HUES48 (cell line): ENCODE measurements around the gene GJD3.
"Not testable (repeated sequence)": the region's sequence is repeated elsewhere in the genome, so short reads cannot be mapped to it uniquely, and the experiment has no call there.

Experiments used
- H3K27ac ChIP-seq: one replicate; pipeline ENCODE4 v1.7.0; 2013; ENCODE audit warnings: low read depth, low read length, inconsistent platforms
- H3K27me3 ChIP-seq: 2 replicates; pipeline ENCODE4 v1.6.1; 2013; ENCODE audit warnings: mild to moderate bottlenecking, low read length; ENCODE audit not compliant: control insufficient read depth, insufficient read depth
- H3K36me3 ChIP-seq: 2 replicates; pipeline ENCODE4 v1.6.1; 2013; ENCODE audit warnings: low read length; ENCODE audit not compliant: control insufficient read depth, insufficient read depth
- H3K4me1 ChIP-seq: 2 replicates; pipeline ENCODE4 v1.6.1; 2013; ENCODE audit warnings: mild to moderate bottlenecking, low read length; ENCODE audit not compliant: control insufficient read depth, insufficient read depth
- H3K4me3 ChIP-seq: 2 replicates; pipeline ENCODE4 v1.5.1; 2013; ENCODE audit warnings: mild to moderate bottlenecking, low read depth, low read length
- H3K9ac ChIP-seq: 2 replicates; pipeline ENCODE4 v1.6.1; 2013; ENCODE audit warnings: mild to moderate bottlenecking, low read depth, low read length, moderate library complexity
- H3K9me3 ChIP-seq: 2 replicates; pipeline ENCODE4 v1.6.1; 2013; ENCODE audit warnings: low read length; ENCODE audit not compliant: control insufficient read depth, insufficient read depth

The GJD3 gene

DNA sequence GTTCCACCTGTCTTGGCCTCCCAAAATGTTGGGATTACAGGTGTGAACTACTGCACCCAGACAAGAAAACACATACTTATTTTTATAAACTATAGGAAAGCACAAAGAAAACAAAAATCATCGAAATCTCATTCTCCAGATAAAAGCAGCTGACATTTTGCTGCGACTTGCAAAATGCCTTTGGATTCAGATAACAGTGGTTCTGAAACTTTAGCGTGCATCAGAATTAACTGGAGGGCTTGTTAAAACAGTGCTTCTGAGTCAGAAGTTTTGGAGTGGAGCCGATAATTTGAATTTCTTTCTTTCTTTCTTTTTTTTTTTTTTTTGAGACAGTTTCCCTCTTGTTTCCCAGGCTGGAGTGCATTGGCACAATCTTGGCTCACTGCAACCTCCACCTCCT is 17.7 kb upstream of the GJD3 start:
- Histone ChIP-seq H3K27ac (no peak overlapping the region), H3K9me3 (no peaks in the 10 kb centered on the region), H3K36me3 (0 out of 2 replicates have a peak, but pooled peaks cover 3% of the 10 kb centered on the region), H3K9ac (no peak overlapping the region), H3K27me3 (no peaks in the 10 kb centered on the region), H3K4me3 (no peak overlapping the region), H3K4me1 (no peaks in the 10 kb centered on the region)

DNA sequence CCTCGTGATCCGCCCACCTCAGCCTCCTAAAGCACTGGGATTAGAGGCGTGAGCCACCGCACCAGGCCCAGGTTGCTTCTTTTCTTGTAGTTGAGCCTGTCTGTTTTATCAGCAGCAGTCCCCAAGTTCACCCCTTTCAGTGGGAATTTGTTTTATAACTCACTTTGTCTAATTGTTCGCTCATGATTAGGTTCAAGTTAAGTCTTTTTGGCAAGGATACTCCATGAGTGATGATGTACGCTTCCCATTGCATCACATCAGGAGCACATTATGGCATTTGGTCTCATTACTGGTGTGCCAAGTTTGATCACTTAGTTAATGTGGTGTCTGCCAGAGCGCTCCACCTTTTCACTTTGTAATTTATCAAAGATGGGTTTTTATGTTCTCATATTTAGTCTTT is 14.4 kb upstream of the GJD3 start:
- H3K4me3 ChIP-seq = no peak overlapping the region
- no peaks in the 10 kb centered on the region for H3K36me3 ChIP-seq
- H3K9me3 ChIP-seq = no peaks in the 10 kb centered on the region
- H3K27ac ChIP-seq = no peak overlapping the region
- no peaks in the 10 kb centered on the region for H3K27me3 ChIP-seq
- H3K4me1 ChIP-seq = peaks cover 4% of the 10 kb centered on the region; the same call in 1 of the 2 replicates
- no peak overlapping the region for H3K9ac ChIP-seq

DNA sequence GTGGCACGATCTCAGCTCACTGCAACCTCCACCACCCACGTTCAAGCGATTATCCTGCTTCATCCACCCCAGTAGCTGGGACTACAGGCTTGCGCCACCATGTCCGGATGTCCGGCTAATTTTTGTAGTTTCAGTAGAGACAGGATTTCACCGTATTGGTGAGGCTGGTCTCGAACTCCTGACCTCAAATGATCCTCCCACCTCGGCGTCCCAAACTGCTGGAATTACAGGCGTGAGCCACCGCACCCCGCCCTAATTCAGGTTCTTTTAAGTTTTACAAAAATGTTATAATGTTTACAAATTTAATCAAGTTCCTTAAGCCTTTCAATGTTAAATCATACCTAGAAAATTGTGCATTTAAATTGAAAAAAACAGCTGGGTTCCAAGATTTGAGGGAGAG is 13.3 kb upstream of the GJD3 start:
- H3K9me3 ChIP-seq = no peaks in the 10 kb centered on the region
- H3K36me3 ChIP-seq = no peaks in the 10 kb centered on the region
- no peak overlapping the region for H3K9ac ChIP-seq
- H3K4me1 ChIP-seq = peaks cover 4% of the 10 kb centered on the region; the same call in 1 of the 2 replicates
- H3K4me3 ChIP-seq = no peak overlapping the region
- no peaks in the 10 kb centered on the region for H3K27me3 ChIP-seq
- H3K27ac ChIP-seq = no peak overlapping the region

DNA sequence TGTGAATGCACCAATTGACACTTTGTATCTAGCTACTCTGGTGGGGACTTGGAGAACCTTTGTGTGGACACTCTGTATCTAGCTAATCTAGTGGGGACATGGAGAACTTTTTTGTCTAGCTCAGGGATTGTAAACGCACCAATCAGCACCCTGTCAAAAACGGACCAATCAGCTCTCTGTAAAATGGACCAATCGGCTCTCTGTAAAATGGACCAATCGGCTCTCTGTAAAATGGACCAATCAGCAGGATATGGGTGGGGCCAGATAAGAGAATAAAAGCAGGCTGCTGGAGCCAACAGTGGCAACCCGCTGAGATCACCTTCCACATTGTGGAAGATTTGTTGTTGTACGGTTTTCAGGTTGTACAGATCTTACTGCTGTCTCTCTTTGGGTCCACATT is 12.0 kb upstream of the GJD3 start:
- H3K27me3 ChIP-seq, H3K27ac ChIP-seq, H3K36me3 ChIP-seq, H3K9ac ChIP-seq, H3K9me3 ChIP-seq, H3K4me3 ChIP-seq, H3K4me1 ChIP-seq: not testable (repeated sequence)

DNA sequence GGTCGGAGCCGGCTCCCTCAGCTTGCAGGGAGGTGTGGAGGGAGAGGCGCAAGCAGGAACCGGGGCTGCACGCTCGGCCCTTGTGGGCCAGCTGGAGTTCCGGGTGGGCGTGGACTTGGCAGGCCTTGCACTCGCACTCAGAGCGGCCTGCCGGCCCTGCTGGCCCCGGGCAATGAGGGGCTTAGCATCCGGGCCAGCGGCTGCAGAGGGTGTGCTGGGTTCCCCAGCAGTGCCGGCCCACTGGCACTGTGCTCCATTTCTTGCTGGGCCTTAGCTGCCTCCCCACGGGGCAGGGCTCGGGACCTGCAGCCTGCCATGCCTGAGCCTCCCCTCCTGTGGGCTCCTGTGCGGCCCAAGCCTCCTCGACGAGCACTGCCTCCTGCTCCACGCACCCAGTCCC is 11.2 kb upstream of the GJD3 start:
- not testable (repeated sequence) for H3K9me3 ChIP-seq, H3K9ac ChIP-seq, H3K4me1 ChIP-seq, H3K27me3 ChIP-seq, H3K27ac ChIP-seq, H3K4me3 ChIP-seq, H3K36me3 ChIP-seq

DNA sequence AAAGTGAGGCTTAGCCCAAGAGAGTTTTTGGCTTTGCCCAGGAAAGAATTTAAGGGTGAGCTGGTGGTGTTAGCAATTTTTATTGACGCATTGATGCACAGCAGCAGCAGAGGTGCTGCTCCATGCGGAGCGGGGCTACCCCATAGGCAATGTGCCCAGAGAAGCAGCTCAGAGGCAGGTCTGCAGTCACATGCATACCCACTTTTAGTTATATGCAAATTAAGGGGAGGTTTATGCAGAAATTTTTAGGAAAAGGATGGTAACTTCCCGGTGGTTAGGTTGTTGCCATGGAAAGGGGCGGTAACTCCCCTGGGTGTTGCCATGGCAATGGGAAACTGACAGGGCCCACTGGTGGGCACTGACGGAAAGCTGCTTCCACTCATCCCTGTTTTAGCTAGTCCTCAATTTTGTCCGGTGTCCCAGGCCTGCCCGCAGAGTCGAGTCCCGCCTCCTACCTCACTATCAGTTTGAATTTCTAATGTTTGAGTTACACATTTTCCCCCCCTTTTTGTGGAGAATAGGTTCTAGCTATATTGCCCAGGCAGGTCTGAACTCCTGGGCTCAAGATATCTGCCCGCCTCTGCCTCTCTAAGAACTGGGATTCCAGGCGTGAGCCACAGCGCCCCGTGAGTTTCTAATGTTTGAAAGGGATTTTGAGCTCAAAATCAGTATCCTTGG is 10.4 kb upstream of the GJD3 start:
- Histone ChIP-seq H3K36me3 (no peaks in the 10 kb centered on the region), H3K4me3 (no peak overlapping the region), H3K27me3 (no peaks in the 10 kb centered on the region)

DNA sequence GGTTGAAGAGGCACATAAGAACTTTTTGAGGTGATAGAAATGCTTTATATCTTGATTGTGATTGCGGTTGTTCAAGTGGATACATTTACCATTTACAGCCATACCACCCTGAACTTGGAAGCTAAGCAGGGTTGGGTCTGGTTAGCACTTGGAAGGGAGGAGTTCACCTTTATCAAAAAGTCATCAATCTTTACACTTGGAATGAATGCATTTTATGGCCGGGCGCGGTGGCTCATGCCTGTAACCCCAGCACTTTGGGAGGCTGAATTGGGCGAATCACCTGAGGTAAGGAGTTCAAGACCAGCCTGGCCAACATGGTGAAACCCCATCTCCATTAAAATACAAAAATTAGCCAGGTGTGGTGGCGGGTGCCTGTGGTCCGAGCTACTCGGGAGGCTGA is 9.5 kb upstream of the GJD3 start:
- Histone ChIP-seq H3K9me3 (no peaks in the 10 kb centered on the region), H3K4me1 (peaks cover 4% of the 10 kb centered on the region; the same call in 1 of the 2 replicates), H3K27ac (no peak overlapping the region), H3K36me3 (no peaks in the 10 kb centered on the region), H3K9ac (no peak overlapping the region), H3K27me3 (no peaks in the 10 kb centered on the region), H3K4me3 (no peak overlapping the region)

More for the DNA sequence above, 10.4 kb upstream of the GJD3 start:
- Histone ChIP-seq H3K9ac (no peak overlapping the region), H3K27ac (no peak overlapping the region), H3K4me1 (peaks cover 4% of the 10 kb centered on the region; the same call in 1 of the 2 replicates), H3K9me3 (no peaks in the 10 kb centered on the region)

DNA sequence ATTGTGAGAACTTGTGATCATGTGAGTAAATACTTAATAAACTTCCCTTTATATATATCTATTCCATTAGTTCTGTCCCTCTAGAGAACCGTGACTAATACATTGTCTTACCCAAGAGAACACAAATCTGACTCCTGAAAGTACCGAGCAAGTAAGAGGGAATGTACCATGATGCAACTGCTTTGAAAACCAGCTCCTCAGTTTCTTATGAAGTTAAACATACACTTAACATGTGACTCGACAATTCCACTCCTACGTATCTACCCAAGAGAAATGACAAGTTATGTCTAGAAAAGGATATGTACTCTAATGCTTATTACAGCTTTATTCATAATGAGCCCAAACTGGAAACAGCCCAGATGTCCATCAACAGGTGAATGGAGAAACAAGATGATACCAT is 8.8 kb upstream of the GJD3 start:
- H3K27ac ChIP-seq = no peak overlapping the region
- no peak overlapping the region for H3K4me3 ChIP-seq
- H3K36me3 ChIP-seq = no peaks in the 10 kb centered on the region
- H3K4me1 ChIP-seq = peaks cover 4% of the 10 kb centered on the region; the same call in 1 of the 2 replicates
- no peak overlapping the region for H3K9ac ChIP-seq
- no peaks in the 10 kb centered on the region for H3K9me3 ChIP-seq
- H3K27me3 ChIP-seq = no peaks in the 10 kb centered on the region

DNA sequence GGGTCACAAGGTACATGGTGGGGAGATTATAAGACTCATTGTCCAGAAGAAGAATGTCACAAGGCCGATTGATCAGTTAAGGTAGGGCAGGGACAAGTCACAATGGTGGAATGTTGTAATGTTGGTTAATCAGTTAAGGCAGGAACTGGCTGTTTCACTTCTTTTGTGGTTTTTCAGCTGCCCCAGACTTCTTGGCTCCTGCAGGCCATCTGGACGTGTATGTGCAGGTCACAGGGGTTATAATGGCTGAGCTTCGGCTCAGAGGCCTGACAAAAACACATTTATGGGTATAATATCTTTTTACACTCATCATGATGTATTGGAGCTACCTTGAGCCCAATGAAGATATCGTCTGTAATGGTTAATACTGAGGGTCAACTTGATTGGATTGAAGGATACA is 8.1 kb upstream of the GJD3 start:
- H3K4me1 ChIP-seq, H3K4me3 ChIP-seq, H3K27ac ChIP-seq, H3K36me3 ChIP-seq, H3K9ac ChIP-seq, H3K27me3 ChIP-seq, H3K9me3 ChIP-seq: not testable (repeated sequence)

DNA sequence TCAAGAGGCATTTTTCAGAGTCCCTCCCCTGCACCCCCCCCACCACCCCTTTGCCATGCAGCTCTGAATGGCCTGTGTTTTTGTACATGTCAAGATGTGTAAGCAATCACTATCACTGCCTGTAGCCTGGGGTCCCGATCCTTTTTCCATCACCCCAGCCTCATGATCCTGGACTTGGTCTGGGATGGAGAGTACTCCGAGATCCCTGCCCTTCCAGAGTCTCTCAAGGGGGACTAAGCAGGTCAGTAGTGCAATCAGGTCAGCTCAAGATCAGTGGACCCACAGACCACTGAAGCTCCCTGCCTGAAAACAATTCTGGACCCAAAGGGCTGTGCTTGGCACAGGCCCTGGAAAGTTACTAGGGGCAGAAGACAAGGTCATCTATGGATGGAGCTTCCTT is 7.5 kb upstream of the GJD3 start:
- Histone ChIP-seq H3K36me3 (no peaks in the 10 kb centered on the region), H3K4me3 (no peak overlapping the region), H3K4me1 (peaks cover 4% of the 10 kb centered on the region; the same call in 1 of the 2 replicates), H3K9ac (no peak overlapping the region), H3K9me3 (no peaks in the 10 kb centered on the region), H3K27ac (no peak overlapping the region), H3K27me3 (no peaks in the 10 kb centered on the region)

DNA sequence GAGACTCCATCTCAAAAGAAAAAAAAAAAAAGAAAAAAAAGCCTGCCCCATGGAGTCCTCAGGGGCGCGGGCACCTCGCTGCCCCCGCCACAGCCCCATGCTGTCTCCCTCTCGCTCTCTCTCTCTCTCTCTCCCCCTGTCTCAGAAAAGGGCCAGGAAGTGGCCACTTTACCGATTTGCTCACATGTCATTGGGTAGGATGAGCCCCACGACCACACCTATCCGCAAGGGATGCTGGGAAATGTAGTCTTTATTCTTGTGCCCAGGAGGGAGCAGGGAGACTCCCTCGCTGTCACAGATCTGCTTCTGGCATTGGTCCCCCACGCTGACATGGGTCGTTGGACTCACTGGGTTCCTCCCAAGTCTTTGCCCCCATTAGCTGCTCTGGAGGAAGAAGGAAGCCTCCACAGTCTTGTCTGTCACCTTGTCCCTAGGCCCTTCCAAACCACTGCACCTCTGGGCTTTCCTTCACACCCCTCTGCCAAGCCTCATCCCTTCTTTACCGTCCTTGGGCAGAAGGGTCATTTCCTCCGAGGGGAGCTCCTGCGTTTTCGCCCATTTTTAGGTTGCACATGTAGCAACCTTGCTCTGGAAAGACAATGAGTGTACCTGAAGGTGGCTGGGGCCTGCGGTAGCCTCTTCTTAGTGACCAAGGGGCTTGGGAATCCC is 6.9 kb upstream of the GJD3 start:
- H3K4me1 ChIP-seq = peaks cover 4% of the 10 kb centered on the region; the same call in 1 of the 2 replicates
- H3K4me3 ChIP-seq = no peak overlapping the region
- no peaks in the 10 kb centered on the region for H3K9me3 ChIP-seq
- H3K36me3 ChIP-seq = no peaks in the 10 kb centered on the region
- no peak overlapping the region for H3K27ac ChIP-seq
- no peaks in the 10 kb centered on the region for H3K27me3 ChIP-seq
- no peak overlapping the region for H3K9ac ChIP-seq
